NCI-H774 (cell line): ENCODE results near the gene TMEM11.

Experiments
- DNase-seq: peaks from one replicate; lab custom pipeline; 2025; lab: John Stamatoyannopoulos, UW

The TMEM11 gene

GRCh38 chr17:21161498-21162393 lies 52.2 kb downstream of the TMEM11 start:
- DNase-seq = no peak

- no peak for DNase-seq
Observed at GRCh38 chr17:21160401-21160800, 53.6 kb downstream of the TMEM11 start.

GRCh38 chr17:21157586-21158370 lies 56.2 kb downstream of the TMEM11 start:
- no peak for DNase-seq

GRCh38 chr17:21152731-21153130 lies 61.2 kb downstream of the TMEM11 start:
- DNase-seq = no peak

- DNase-seq = no peak
Observed at GRCh38 chr17:21149621-21150020, 64.3 kb downstream of the TMEM11 start.
